Choroid plexus epithelial cell (primary cell): ENCODE measurements around the gene S100P.

Source experiments
- DNase-seq: peaks from one replicate; pipeline ENCODE4 v3.0.0-alpha.2; 2010; ENCODE audit warnings: low read depth
- H3K4me3 ChIP-seq: 2 replicates; pipeline ENCODE4 v1.5.1; 2011; ENCODE audit warnings: low read depth, mild to moderate bottlenecking, control low read depth, low read length, moderate library complexity
- TF ChIP-seq, protein P1 (sequence below): conservative IDR thresholded peaks from 2 replicates; pipeline ENCODE4 v1.5.1; 2011; ENCODE audit warnings: low read depth, mild to moderate bottlenecking, control low read depth, inconsistent platforms, low read length, moderate library complexity

Gene S100P

DNA sequence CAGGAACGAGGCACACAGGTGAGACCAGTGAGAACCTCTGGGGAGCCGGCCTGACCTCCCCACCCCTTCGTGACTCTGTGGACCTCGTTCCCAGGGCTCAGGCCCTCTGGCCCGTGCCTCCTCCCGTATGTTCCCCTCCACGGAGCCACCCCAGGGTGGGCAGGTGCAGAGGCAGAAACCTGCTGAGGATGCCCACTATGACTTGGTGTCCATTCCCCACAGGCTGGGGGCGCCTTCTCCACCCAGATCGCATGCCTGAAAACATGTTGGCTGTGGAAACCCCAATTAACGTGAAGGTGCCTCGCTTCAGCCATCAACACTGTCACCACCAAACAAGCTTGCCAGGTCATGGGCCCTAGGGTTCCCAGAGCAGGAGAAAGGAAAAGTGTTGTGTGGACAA, 49.3 kb downstream of the S100P start:
- DNase-seq = no peak
- TF ChIP-seq, protein P1, sequence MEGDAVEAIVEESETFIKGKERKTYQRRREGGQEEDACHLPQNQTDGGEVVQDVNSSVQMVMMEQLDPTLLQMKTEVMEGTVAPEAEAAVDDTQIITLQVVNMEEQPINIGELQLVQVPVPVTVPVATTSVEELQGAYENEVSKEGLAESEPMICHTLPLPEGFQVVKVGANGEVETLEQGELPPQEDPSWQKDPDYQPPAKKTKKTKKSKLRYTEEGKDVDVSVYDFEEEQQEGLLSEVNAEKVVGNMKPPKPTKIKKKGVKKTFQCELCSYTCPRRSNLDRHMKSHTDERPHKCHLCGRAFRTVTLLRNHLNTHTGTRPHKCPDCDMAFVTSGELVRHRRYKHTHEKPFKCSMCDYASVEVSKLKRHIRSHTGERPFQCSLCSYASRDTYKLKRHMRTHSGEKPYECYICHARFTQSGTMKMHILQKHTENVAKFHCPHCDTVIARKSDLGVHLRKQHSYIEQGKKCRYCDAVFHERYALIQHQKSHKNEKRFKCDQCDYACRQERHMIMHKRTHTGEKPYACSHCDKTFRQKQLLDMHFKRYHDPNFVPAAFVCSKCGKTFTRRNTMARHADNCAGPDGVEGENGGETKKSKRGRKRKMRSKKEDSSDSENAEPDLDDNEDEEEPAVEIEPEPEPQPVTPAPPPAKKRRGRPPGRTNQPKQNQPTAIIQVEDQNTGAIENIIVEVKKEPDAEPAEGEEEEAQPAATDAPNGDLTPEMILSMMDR = no peak
- no peak overlapping the region for H3K4me3 ChIP-seq
